ENCODE data around the gene QSER1. TPM values are rescaled to one million over a fixed set of nuclear protein-coding genes. Genes with fewer than 3 reads are reported as not detected.

The QSER1 gene
- total RNA-seq, 1 experiment from 2014 or later = 48.0 TPM

DNA sequence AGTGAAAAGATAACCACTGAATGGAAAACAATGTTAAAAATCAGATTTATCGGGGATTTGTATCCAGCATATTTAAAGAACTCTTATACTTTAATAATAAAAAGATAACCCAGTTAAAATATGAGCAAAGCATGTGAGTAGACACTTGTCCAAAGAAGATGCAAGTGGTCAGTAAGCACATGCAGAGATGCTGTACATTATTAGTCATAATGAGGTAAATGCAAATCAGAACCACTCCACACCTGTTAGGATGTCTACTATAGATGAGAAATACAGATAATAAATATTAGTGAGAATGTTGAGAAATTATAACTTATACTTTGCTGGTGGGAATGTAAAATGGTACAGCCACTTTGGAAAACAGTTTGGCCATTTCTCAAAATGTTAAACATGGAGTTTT, 28.0 kb downstream of the QSER1 start:
- Histone ChIP-seq H3K36me3 (ENCODE audit: control insufficient read depth in 1 of 2, insufficient read depth in 2 of 2, low read length in 2 of 2) (no peaks in the 10 kb centered on the region), H3K9me2 (ENCODE audit: insufficient read depth) (no peaks in the 10 kb centered on the region), H3K79me2 (ENCODE audit: insufficient read depth, low read length) (peaks cover 90% of the 10 kb centered on the region), H3K9me3 (ENCODE audit: control insufficient read depth in 1 of 2, insufficient read depth in 1 of 2, low read depth in 1 of 2, low read length in 2 of 2) (no peaks in the 10 kb centered on the region), H3K4me2 (ENCODE audit: low read length) (no peak overlapping the region), H3K27me3 (ENCODE audit: insufficient read depth, low read length) (no peaks in the 10 kb centered on the region), H4K20me1 (ENCODE audit: insufficient read depth) (peaks cover 16% of the 10 kb centered on the region; the same call in 1 of the 2 replicates), H3K27ac (ENCODE audit: low read depth, low read length) (no peak overlapping the region), H3K9ac (ENCODE audit: low read length) (no peak overlapping the region), H2AFZ (ENCODE audit: low read depth, low read length, poor library complexity, severe bottlenecking) (no peak overlapping the region), H3K4me3 (replicated peaks in 1 of 2; ENCODE audit: low read depth in 1 of 2, low read length in 2 of 2) (no peak overlapping the region), H3K4me1 (ENCODE audit: control insufficient read depth in 1 of 2, insufficient read depth in 2 of 2, low read length in 2 of 2) (peaks cover 5 to 6% of the 10 kb centered on the region in 2 experiments; a peak in 3 of 4 replicates)
- ATAC-seq (no peak), DNase-seq (ENCODE audit: low read depth, low spot score) (no peak)
- intact Hi-C loops (cut with micrococcal nuclease) = no loop called here
- ChIA-PET CTCF (no interaction called here), RAD21 (ENCODE audit: low non-redundant PET in 1 of 2, low total read pairs in 2 of 2, uncharacterized antibody in 2 of 2, unreplicated experiment in 2 of 2) (no interaction called here), POLR2A (no interaction called here)
- BruUV-seq (replicated peaks) = no TSS peak
- TF ChIP-seq SRF (IDR thresholded peaks at IDR 0.05; ENCODE audit: low read depth) (no peak), SP1 (IDR thresholded peaks at IDR 0.05; ENCODE audit: low read depth) (no peak), EGR1 (IDR thresholded peaks at IDR 0.05; ENCODE audit: low read depth) (no peak), JUND (IDR thresholded peaks at IDR 0.05) (no peak), SIN3A (IDR thresholded peaks at IDR 0.05; ENCODE audit: low read depth) (no peak), POLR2A (IDR thresholded peaks at IDR 0.05; ENCODE audit: borderline replicate concordance, extremely low read depth, insufficient read depth, insufficient read length) (no peak), TCF7L2 (IDR thresholded peaks at IDR 0.05; ENCODE audit: borderline replicate concordance, extremely low read depth, insufficient read depth, insufficient read length) (no peak), ZNF274 (IDR thresholded peaks at IDR 0.05; ENCODE audit: low read depth, low read length) (no peak)
- TF ChIP-seq, protein P1, sequence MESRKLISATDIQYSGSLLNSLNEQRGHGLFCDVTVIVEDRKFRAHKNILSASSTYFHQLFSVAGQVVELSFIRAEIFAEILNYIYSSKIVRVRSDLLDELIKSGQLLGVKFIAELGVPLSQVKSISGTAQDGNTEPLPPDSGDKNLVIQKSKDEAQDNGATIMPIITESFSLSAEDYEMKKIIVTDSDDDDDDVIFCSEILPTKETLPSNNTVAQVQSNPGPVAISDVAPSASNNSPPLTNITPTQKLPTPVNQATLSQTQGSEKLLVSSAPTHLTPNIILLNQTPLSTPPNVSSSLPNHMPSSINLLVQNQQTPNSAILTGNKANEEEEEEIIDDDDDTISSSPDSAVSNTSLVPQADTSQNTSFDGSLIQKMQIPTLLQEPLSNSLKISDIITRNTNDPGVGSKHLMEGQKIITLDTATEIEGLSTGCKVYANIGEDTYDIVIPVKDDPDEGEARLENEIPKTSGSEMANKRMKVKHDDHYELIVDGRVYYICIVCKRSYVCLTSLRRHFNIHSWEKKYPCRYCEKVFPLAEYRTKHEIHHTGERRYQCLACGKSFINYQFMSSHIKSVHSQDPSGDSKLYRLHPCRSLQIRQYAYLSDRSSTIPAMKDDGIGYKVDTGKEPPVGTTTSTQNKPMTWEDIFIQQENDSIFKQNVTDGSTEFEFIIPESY (IDR thresholded peaks at IDR 0.05; ENCODE audit: extremely low read depth, insufficient replicate concordance, low read length) = no peak
- TF ChIP-seq, protein P2, sequence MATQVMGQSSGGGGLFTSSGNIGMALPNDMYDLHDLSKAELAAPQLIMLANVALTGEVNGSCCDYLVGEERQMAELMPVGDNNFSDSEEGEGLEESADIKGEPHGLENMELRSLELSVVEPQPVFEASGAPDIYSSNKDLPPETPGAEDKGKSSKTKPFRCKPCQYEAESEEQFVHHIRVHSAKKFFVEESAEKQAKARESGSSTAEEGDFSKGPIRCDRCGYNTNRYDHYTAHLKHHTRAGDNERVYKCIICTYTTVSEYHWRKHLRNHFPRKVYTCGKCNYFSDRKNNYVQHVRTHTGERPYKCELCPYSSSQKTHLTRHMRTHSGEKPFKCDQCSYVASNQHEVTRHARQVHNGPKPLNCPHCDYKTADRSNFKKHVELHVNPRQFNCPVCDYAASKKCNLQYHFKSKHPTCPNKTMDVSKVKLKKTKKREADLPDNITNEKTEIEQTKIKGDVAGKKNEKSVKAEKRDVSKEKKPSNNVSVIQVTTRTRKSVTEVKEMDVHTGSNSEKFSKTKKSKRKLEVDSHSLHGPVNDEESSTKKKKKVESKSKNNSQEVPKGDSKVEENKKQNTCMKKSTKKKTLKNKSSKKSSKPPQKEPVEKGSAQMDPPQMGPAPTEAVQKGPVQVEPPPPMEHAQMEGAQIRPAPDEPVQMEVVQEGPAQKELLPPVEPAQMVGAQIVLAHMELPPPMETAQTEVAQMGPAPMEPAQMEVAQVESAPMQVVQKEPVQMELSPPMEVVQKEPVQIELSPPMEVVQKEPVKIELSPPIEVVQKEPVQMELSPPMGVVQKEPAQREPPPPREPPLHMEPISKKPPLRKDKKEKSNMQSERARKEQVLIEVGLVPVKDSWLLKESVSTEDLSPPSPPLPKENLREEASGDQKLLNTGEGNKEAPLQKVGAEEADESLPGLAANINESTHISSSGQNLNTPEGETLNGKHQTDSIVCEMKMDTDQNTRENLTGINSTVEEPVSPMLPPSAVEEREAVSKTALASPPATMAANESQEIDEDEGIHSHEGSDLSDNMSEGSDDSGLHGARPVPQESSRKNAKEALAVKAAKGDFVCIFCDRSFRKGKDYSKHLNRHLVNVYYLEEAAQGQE (IDR thresholded peaks at IDR 0.05; ENCODE audit: low read depth) = no peak
- TF ChIP-seq, protein P3, sequence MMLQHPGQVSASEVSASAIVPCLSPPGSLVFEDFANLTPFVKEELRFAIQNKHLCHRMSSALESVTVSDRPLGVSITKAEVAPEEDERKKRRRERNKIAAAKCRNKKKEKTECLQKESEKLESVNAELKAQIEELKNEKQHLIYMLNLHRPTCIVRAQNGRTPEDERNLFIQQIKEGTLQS (IDR thresholded peaks at IDR 0.05) = no peak
